Stimulated activated CD4-positive, alpha-beta T cell treated with anti-CD3 and anti-CD28 coated beads, Interleukin-12 subunit alpha, Interleukin-12 subunit beta, amount 100 ng/mL, for 4 hours (primary cell): ENCODE data around the gene SORCS2.

ENCODE experiments used
- DNase-seq: peaks from one replicate; pipeline ENCODE4 v3.0.0-alpha.2; 2020

Gene SORCS2

GRCh38 chr4:7342223-7343080 is 150.1 kb downstream of the SORCS2 start:
- DNase-seq: no peak

- DNase-seq: no peak
Measured at GRCh38 chr4:7343081-7343655, 150.8 kb downstream of the SORCS2 start.

- no peak for DNase-seq
Measured at GRCh38 chr4:7343950-7344349, 151.6 kb downstream of the SORCS2 start.

GRCh38 chr4:7344636-7345155 is 152.4 kb downstream of the SORCS2 start:
- no peak for DNase-seq

GRCh38 chr4:7347981-7348380 is 155.6 kb downstream of the SORCS2 start:
- no peak for DNase-seq

GRCh38 chr4:7348946-7349900 is 156.9 kb downstream of the SORCS2 start:
- DNase-seq: no peak

GRCh38 chr4:7350396-7350795 is 158.1 kb downstream of the SORCS2 start:
- no peak for DNase-seq

- DNase-seq: no peak
Measured at GRCh38 chr4:7351014-7351413, 158.7 kb downstream of the SORCS2 start.

- DNase-seq: no peak
Measured at GRCh38 chr4:7352486-7352885, 160.1 kb downstream of the SORCS2 start.

- no peak for DNase-seq
Measured at GRCh38 chr4:7353046-7353790, 160.9 kb downstream of the SORCS2 start.

- DNase-seq: no peak
Measured at GRCh38 chr4:7353846-7354610, 161.7 kb downstream of the SORCS2 start.

- no peak for DNase-seq
Measured at GRCh38 chr4:7354927-7355326, 162.6 kb downstream of the SORCS2 start.

- no peak for DNase-seq
Measured at GRCh38 chr4:7355795-7356194, 163.5 kb downstream of the SORCS2 start.

GRCh38 chr4:7356667-7357310 is 164.5 kb downstream of the SORCS2 start:
- no peak for DNase-seq

- DNase-seq: no peak
Measured at GRCh38 chr4:7357323-7357722, 165.0 kb downstream of the SORCS2 start.

GRCh38 chr4:7358100-7358735 is 165.9 kb downstream of the SORCS2 start:
- DNase-seq: no peak

GRCh38 chr4:7359400-7360062 is 167.2 kb downstream of the SORCS2 start:
- no peak for DNase-seq

- no peak for DNase-seq
Measured at GRCh38 chr4:7360806-7361205, 168.5 kb downstream of the SORCS2 start.

GRCh38 chr4:7361280-7361895 is 169.1 kb downstream of the SORCS2 start:
- DNase-seq: no peak

GRCh38 chr4:7362341-7362740 is 170.0 kb downstream of the SORCS2 start:
- no peak for DNase-seq
